Measurements from ENCODE around the gene ZBTB42.

DNA sequence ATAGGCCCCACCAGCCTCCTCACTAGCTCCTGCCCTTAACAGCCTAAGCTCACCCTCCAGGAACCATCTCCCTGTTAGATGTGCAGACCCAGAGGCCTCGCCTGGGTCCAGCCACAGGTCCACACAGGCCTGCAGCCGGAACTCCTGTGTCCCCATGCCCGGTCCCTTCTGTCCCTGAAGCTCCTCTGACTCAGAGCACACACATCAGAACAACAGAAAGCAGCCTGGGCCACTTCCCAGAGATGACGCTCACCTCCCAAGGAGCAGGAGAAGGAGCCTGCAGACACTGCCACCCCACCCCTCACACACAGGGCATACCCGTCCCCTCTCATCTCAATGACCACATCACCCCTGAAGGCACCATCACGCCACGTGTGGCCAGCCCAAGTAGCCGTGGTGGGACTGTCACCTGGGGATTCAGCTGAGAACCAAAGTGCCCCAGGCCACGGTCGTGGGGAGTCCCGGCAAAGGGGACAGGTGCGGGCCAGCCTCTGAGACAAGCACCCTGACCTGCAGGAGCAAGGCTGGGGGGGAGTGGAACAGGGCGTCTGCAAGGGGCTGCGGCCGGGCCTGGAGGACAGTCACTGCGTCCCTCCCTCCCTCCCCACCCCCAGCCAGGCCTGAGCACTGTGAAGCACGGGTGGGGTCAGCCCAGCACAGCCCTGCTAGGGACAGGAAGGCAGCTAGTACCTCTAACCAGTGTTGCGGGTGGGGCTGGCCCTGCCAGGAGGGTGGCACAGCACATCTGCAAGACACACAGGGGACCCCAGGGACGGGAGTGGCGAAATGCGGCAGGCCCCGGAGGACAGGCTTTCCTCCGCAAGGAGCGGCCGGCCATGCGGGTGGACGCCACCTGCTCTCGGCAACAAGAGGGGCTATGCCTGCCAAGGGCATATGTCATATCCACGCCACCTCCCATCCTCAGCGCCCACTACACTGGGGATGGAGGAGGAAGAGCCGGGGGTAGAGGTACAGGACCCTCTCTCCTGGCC is 10.9 kb upstream of the ZBTB42 start:
- TF ChIP-seq, protein P1, sequence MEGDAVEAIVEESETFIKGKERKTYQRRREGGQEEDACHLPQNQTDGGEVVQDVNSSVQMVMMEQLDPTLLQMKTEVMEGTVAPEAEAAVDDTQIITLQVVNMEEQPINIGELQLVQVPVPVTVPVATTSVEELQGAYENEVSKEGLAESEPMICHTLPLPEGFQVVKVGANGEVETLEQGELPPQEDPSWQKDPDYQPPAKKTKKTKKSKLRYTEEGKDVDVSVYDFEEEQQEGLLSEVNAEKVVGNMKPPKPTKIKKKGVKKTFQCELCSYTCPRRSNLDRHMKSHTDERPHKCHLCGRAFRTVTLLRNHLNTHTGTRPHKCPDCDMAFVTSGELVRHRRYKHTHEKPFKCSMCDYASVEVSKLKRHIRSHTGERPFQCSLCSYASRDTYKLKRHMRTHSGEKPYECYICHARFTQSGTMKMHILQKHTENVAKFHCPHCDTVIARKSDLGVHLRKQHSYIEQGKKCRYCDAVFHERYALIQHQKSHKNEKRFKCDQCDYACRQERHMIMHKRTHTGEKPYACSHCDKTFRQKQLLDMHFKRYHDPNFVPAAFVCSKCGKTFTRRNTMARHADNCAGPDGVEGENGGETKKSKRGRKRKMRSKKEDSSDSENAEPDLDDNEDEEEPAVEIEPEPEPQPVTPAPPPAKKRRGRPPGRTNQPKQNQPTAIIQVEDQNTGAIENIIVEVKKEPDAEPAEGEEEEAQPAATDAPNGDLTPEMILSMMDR (conservative IDR thresholded peaks at IDR 0.05): no peak
- TF ChIP-seq EZH2 (IDR thresholded peaks at IDR 0.05; ENCODE audit: low read depth): no peak

Measured in PC-9 (cell line).